Upper lobe of left lung (tissue), 4 donors: ENCODE data around the gene CCDC148.

Experiments
- EP300 ChIP-seq, 4 donors: sonication (generic); formaldehyde crosslinking; IDR thresholded peaks; one replicate each; pipeline ENCODE4 v1.5.1; 2017; ENCODE audit warnings: antibody characterized with exemption in 4 of 4, control low read depth in 2 of 4
- POLR2A ChIP-seq, 4 donors: fragments of 450-650 bp; IDR thresholded peaks; one replicate each; pipeline ENCODE4 v1.5.1; 2016 to 2017; ENCODE audit warnings: antibody characterized with exemption in 4 of 4, mild to moderate bottlenecking in 2 of 4
- POLR2AphosphoS5 ChIP-seq, 2 donors: sonication (generic); formaldehyde crosslinking; IDR thresholded peaks; one replicate each; pipeline ENCODE4 v1.5.1; 2017; ENCODE audit warnings: antibody characterized with exemption in 2 of 2
- TF ChIP-seq, protein P1 (sequence below), 6 experiments: fragments of 450-650 bp in 4 of 6; fragments of 200-600 bp in 2 of 6; sonication (generic) in 2 of 6; IDR thresholded peaks; one replicate each; pipeline ENCODE4 v1.5.1; 2016 to 2019; ENCODE audit warnings: antibody characterized with exemption in 6 of 6

DNA sequence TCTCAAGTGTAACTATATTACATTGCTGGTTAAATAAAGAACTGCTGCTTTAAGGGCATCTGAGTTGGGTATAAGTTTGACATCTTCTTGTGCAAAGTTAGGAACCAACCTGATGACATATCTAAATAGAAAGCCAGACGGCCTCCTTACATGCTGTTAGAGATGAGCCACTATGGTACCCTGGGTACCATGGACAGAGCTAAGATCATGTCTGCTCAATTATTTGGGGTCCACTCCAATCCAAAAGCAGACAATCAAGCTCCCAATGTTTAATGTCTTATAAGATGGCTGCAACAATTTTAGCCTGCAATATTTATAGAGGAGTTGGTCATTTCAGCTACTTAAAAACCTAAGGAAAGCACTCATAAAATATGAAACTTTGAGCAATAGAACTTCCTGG, 268.6 kb downstream of the CCDC148 start:
- TF ChIP-seq, protein P1, sequence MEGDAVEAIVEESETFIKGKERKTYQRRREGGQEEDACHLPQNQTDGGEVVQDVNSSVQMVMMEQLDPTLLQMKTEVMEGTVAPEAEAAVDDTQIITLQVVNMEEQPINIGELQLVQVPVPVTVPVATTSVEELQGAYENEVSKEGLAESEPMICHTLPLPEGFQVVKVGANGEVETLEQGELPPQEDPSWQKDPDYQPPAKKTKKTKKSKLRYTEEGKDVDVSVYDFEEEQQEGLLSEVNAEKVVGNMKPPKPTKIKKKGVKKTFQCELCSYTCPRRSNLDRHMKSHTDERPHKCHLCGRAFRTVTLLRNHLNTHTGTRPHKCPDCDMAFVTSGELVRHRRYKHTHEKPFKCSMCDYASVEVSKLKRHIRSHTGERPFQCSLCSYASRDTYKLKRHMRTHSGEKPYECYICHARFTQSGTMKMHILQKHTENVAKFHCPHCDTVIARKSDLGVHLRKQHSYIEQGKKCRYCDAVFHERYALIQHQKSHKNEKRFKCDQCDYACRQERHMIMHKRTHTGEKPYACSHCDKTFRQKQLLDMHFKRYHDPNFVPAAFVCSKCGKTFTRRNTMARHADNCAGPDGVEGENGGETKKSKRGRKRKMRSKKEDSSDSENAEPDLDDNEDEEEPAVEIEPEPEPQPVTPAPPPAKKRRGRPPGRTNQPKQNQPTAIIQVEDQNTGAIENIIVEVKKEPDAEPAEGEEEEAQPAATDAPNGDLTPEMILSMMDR (IDR thresholded peaks at IDR 0.05): no peak
- TF ChIP-seq EP300 (IDR thresholded peaks at IDR 0.05): no peak
- TF ChIP-seq POLR2AphosphoS5 (IDR thresholded peaks at IDR 0.05): no peak
- no peak for TF ChIP-seq POLR2A (IDR thresholded peaks at IDR 0.05)
